DMS153 (cell line): ENCODE results near the gene MCM3AP.

ENCODE experiments used
- DNase-seq: peaks from one replicate; lab custom pipeline; 2025; lab: John Stamatoyannopoulos, UW

The MCM3AP gene

GRCh38 chr21:46285206-46285661, at the start of gene MCM3AP:
Gene MCM3AP (minus strand): TSS chr21:46285611. CDS start chr21:46285286, 325 bp downstream.
- no peak for DNase-seq

- DNase-seq: no peak
Measured at GRCh38 chr21:46334351-46335140, 49.1 kb upstream of the MCM3AP start.

GRCh38 chr21:46329796-46330195, 44.4 kb upstream of the MCM3AP start:
- no peak for DNase-seq

GRCh38 chr21:46328151-46328550, 42.7 kb upstream of the MCM3AP start:
- DNase-seq: no peak

- DNase-seq: no peak
Measured at GRCh38 chr21:46327711-46328110, 42.3 kb upstream of the MCM3AP start.

GRCh38 chr21:46326110-46326703, 40.8 kb upstream of the MCM3AP start:
- peak; percentile 18 for DNase-seq

- peak; percentile 33 for DNase-seq
Measured at GRCh38 chr21:46325073-46325912, 39.9 kb upstream of the MCM3AP start.

- peak; percentile 67 for DNase-seq
Measured at GRCh38 chr21:46324390-46325072, 39.1 kb upstream of the MCM3AP start.

- DNase-seq: peak; percentile 96
Measured at GRCh38 chr21:46323710-46324389, 38.4 kb upstream of the MCM3AP start, which contains the start of the genes C21orf58 and PCNT. Gene C21orf58 (minus strand): TSS chr21:46323870. CDS start chr21:46322738, 1,132 bp downstream. Gene PCNT (plus strand): TSS chr21:46324156. CDS start chr21:46324229, 73 bp downstream.

GRCh38 chr21:46323227-46323709, 37.9 kb upstream of the MCM3AP start:
- DNase-seq: no peak

GRCh38 chr21:46322351-46323226, 37.2 kb upstream of the MCM3AP start:
- no peak for DNase-seq

- no peak for DNase-seq
Measured at GRCh38 chr21:46320331-46320801, 35.0 kb upstream of the MCM3AP start.

- no peak for DNase-seq
Measured at GRCh38 chr21:46319186-46319585, 33.8 kb upstream of the MCM3AP start.

GRCh38 chr21:46318464-46318845, 33.0 kb upstream of the MCM3AP start:
- DNase-seq: no peak

GRCh38 chr21:46317710-46318463, 32.5 kb upstream of the MCM3AP start:
- peak; percentile 84 for DNase-seq

- DNase-seq: no peak
Measured at GRCh38 chr21:46316708-46317324, 31.4 kb upstream of the MCM3AP start.

GRCh38 chr21:46314441-46315020, 29.1 kb upstream of the MCM3AP start:
- no peak for DNase-seq

GRCh38 chr21:46312949-46313348, 27.5 kb upstream of the MCM3AP start:
- no peak for DNase-seq
